ENCODE data around the gene FNBP1L. TPM values are rescaled to one million over a fixed set of nuclear protein-coding genes. Genes with fewer than 3 reads are reported as not detected.
"Not testable (repeated sequence)": the region's sequence is repeated elsewhere in the genome, so short reads cannot be mapped to it uniquely, and the experiment has no call there.

Gene FNBP1L
- total RNA-seq, 2 experiments from 2014 or later: 0.13 TPM

GRCh38 chr1:93459126-93459525, 11.2 kb downstream of the FNBP1L start:
- Histone ChIP-seq H3K9me3 (ENCODE audit: low read length) (no peaks in the 10 kb centered on the region), H3K36me3 (ENCODE audit: insufficient read depth, low read length) (no peaks in the 10 kb centered on the region), H3K79me2 (ENCODE audit: insufficient read depth, low read depth, low read length) (no peaks in the 10 kb centered on the region), H3K9me2 (ENCODE audit: insufficient read depth, low read length) (no peaks in the 10 kb centered on the region), H3K27ac (ENCODE audit: low read depth, low read length, poor library complexity, severe bottlenecking) (no peak overlapping the region), H2AFZ (ENCODE audit: low read length) (no peak overlapping the region), H3K4me3 (ENCODE audit: low read depth, low read length, poor library complexity, severe bottlenecking) (no peak overlapping the region), H3K4me2 (ENCODE audit: low read length) (no peak overlapping the region), H4K20me1 (ENCODE audit: insufficient read depth, low read length) (no peaks in the 10 kb centered on the region), H3K4me1 (ENCODE audit: insufficient read depth, low read length, poor library complexity, severe bottlenecking) (peaks cover 4% of the 10 kb centered on the region)
- TF ChIP-seq, protein P1, sequence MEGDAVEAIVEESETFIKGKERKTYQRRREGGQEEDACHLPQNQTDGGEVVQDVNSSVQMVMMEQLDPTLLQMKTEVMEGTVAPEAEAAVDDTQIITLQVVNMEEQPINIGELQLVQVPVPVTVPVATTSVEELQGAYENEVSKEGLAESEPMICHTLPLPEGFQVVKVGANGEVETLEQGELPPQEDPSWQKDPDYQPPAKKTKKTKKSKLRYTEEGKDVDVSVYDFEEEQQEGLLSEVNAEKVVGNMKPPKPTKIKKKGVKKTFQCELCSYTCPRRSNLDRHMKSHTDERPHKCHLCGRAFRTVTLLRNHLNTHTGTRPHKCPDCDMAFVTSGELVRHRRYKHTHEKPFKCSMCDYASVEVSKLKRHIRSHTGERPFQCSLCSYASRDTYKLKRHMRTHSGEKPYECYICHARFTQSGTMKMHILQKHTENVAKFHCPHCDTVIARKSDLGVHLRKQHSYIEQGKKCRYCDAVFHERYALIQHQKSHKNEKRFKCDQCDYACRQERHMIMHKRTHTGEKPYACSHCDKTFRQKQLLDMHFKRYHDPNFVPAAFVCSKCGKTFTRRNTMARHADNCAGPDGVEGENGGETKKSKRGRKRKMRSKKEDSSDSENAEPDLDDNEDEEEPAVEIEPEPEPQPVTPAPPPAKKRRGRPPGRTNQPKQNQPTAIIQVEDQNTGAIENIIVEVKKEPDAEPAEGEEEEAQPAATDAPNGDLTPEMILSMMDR (conservative IDR thresholded peaks at IDR 0.05; ENCODE audit: low read length): no peak
- TF ChIP-seq EZH2phosphoT487 (IDR thresholded peaks at IDR 0.05; ENCODE audit: borderline replicate concordance, low read depth, low read length): no peak
- intact Hi-C loops (cut with micrococcal nuclease; ENCODE audit: unreplicated experiment): no loop called here
- DNase-seq (ENCODE audit: low spot score): no peak
- no TSS peak for BruUV-seq (replicated peaks)
- CTCF ChIA-PET (ENCODE audit: unreplicated experiment): no interaction called here
- POLR2A ChIA-PET: no interaction called here

GRCh38 chr1:93461236-93461635, 13.3 kb downstream of the FNBP1L start:
- intact Hi-C loops (cut with micrococcal nuclease; ENCODE audit: unreplicated experiment): no loop called here
- no peaks in the 10 kb centered on the region for H3K9me3 ChIP-seq (ENCODE audit: low read length)
- H3K79me2 ChIP-seq (ENCODE audit: insufficient read depth, low read depth, low read length): no peaks in the 10 kb centered on the region
- H3K4me1 ChIP-seq (ENCODE audit: insufficient read depth, low read length, poor library complexity, severe bottlenecking): peaks cover 4% of the 10 kb centered on the region
- H3K36me3 ChIP-seq (ENCODE audit: insufficient read depth, low read length): no peaks in the 10 kb centered on the region
- CTCF ChIA-PET (ENCODE audit: unreplicated experiment): no interaction called here
- DNase-seq (ENCODE audit: low spot score): no peak
- H3K4me3 ChIP-seq (ENCODE audit: low read depth, low read length, poor library complexity, severe bottlenecking): no peak overlapping the region
- no peaks in the 10 kb centered on the region for H3K9me2 ChIP-seq (ENCODE audit: insufficient read depth, low read length)
- no peaks in the 10 kb centered on the region for H4K20me1 ChIP-seq (ENCODE audit: insufficient read depth, low read length)
- BruUV-seq (replicated peaks): no TSS peak
- no peak overlapping the region for H3K4me2 ChIP-seq (ENCODE audit: low read length)
- POLR2A ChIA-PET: no interaction called here
- TF ChIP-seq, protein P1 (conservative IDR thresholded peaks at IDR 0.05; ENCODE audit: low read length): no peak
- TF ChIP-seq EZH2phosphoT487 (IDR thresholded peaks at IDR 0.05; ENCODE audit: borderline replicate concordance, low read depth, low read length): no peak
- no peak overlapping the region for H2AFZ ChIP-seq (ENCODE audit: low read length)
- H3K27ac ChIP-seq (ENCODE audit: low read depth, low read length, poor library complexity, severe bottlenecking): no peak overlapping the region

DNA sequence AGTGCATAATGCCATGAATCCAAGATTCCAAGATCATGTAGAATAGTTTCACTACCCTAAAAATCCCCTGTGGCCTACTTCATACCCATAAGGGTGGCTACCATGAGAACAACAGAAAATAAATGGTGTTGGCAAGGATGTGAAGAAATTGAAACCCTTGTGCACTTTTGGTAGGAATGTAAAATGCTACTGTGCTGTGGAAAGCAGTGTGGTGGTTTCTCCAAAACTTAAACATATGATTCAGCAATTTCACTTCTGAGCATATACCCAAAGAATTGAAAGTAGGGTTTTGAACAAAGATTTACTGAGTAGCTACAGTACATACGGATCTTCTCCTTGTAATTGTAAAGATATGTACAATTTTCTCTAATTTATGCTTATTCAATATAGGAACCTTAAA, 16.0 kb downstream of the FNBP1L start:
- Histone ChIP-seq H3K9me2 (ENCODE audit: insufficient read depth, low read length) (no peaks in the 10 kb centered on the region), H3K4me2 (ENCODE audit: low read length) (no peak overlapping the region), H3K4me3 (ENCODE audit: low read depth, low read length, poor library complexity, severe bottlenecking) (no peak overlapping the region), H3K79me2 (ENCODE audit: insufficient read depth, low read depth, low read length) (no peaks in the 10 kb centered on the region), H3K27ac (ENCODE audit: low read depth, low read length, poor library complexity, severe bottlenecking) (no peak overlapping the region), H3K9me3 (ENCODE audit: low read length) (no peaks in the 10 kb centered on the region), H4K20me1 (ENCODE audit: insufficient read depth, low read length) (no peaks in the 10 kb centered on the region), H3K36me3 (ENCODE audit: insufficient read depth, low read length) (no peaks in the 10 kb centered on the region), H2AFZ (ENCODE audit: low read length) (no peak overlapping the region), H3K4me1 (ENCODE audit: insufficient read depth, low read length, poor library complexity, severe bottlenecking) (peaks cover 4% of the 10 kb centered on the region)
- no peak for TF ChIP-seq EZH2phosphoT487 (IDR thresholded peaks at IDR 0.05; ENCODE audit: borderline replicate concordance, low read depth, low read length)
- TF ChIP-seq, protein P1 (conservative IDR thresholded peaks at IDR 0.05; ENCODE audit: low read length): no peak
- intact Hi-C loops (cut with micrococcal nuclease; ENCODE audit: unreplicated experiment): no loop called here
- CTCF ChIA-PET (ENCODE audit: unreplicated experiment): no interaction called here
- POLR2A ChIA-PET: no interaction called here
- DNase-seq (ENCODE audit: low spot score): no peak
- no TSS peak for BruUV-seq (replicated peaks)

GRCh38 chr1:93465371-93466082, 17.6 kb downstream of the FNBP1L start:
- H3K9me2 ChIP-seq (ENCODE audit: insufficient read depth, low read length); H4K20me1 ChIP-seq (ENCODE audit: insufficient read depth, low read length); H3K36me3 ChIP-seq (ENCODE audit: insufficient read depth, low read length); H3K9me3 ChIP-seq (ENCODE audit: low read length); BruUV-seq (replicated peaks); H3K4me2 ChIP-seq (ENCODE audit: low read length); POLR2A ChIA-PET; intact Hi-C loops (cut with micrococcal nuclease; ENCODE audit: unreplicated experiment); H2AFZ ChIP-seq (ENCODE audit: low read length); H3K27ac ChIP-seq (ENCODE audit: low read depth, low read length, poor library complexity, severe bottlenecking); H3K79me2 ChIP-seq (ENCODE audit: insufficient read depth, low read depth, low read length); H3K4me1 ChIP-seq (ENCODE audit: insufficient read depth, low read length, poor library complexity, severe bottlenecking); CTCF ChIA-PET (ENCODE audit: unreplicated experiment); H3K4me3 ChIP-seq (ENCODE audit: low read depth, low read length, poor library complexity, severe bottlenecking); DNase-seq (ENCODE audit: low spot score): not testable (repeated sequence)

Data from OCI-LY7 (cell line).